ENCODE results near the gene DEPDC5.

DNA sequence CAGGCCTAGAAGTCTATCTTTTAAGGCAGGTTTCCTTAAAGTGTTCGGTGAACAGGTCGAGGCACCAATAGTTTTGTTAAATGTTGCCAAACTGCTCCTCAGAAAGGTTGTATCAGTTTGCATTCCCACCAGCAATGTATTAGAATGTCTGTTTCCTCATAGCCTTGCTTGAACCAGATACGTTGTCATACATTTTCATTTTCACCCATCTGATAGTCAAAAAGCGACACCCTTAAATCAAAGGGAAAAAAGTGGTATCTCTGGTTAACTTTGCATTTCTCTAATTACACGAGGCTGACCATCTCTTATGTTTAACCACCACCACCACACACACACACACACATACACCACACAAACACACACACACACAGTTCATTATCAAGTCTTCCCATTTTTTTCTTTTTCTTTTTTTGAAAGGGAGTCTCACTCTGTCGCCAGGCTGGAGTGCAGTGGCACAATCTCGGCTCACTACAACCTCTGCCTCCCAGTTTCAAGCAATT lies 20.2 kb upstream of the DEPDC5 start:
- TF ChIP-seq, protein P1, sequence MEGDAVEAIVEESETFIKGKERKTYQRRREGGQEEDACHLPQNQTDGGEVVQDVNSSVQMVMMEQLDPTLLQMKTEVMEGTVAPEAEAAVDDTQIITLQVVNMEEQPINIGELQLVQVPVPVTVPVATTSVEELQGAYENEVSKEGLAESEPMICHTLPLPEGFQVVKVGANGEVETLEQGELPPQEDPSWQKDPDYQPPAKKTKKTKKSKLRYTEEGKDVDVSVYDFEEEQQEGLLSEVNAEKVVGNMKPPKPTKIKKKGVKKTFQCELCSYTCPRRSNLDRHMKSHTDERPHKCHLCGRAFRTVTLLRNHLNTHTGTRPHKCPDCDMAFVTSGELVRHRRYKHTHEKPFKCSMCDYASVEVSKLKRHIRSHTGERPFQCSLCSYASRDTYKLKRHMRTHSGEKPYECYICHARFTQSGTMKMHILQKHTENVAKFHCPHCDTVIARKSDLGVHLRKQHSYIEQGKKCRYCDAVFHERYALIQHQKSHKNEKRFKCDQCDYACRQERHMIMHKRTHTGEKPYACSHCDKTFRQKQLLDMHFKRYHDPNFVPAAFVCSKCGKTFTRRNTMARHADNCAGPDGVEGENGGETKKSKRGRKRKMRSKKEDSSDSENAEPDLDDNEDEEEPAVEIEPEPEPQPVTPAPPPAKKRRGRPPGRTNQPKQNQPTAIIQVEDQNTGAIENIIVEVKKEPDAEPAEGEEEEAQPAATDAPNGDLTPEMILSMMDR (IDR thresholded peaks at IDR 0.05; ENCODE audit: low read depth, low read length), result no peak
- TF ChIP-seq POLR2A (IDR thresholded peaks at IDR 0.05; ENCODE audit: extremely low read depth, insufficient read length), result no peak

All from NB4 (cell line).